CD4-positive, alpha-beta T cell treated with Interleukin-17A for 4 hours (primary cell): ENCODE results near the gene PPP1R3E.
A peak's percentile ranks its signal among the peaks of the same experiment; 100 is the strongest.
"Not testable (repeated sequence)": the region's sequence is repeated elsewhere in the genome, so short reads cannot be mapped to it uniquely, and the experiment has no call there.

ENCODE experiments used
- DNase-seq: peaks from one replicate; pipeline ENCODE4 v3.0.0-alpha.2; 2020; ENCODE audit warnings: mixed read lengths

PPP1R3E gene

GRCh38 chr14:23302290-23303225, at the start of gene PPP1R3E:
Gene PPP1R3E, minus strand, starts transcription at chr14:23302859. Its CDS starts 283 bp downstream, at chr14:23302576.
- peak; percentile 95 for DNase-seq

GRCh38 chr14:23351681-23352505, 49.2 kb upstream of the PPP1R3E start:
- peak; percentile 17 for DNase-seq

GRCh38 chr14:23349156-23349845, 46.6 kb upstream of the PPP1R3E start:
- no peak for DNase-seq

GRCh38 chr14:23348297-23348655, 45.6 kb upstream of the PPP1R3E start:
- DNase-seq, result no peak

- DNase-seq, result no peak
These were observed 45.0 kb upstream of the PPP1R3E start for GRCh38 chr14:23347406-23348296.

GRCh38 chr14:23346693-23347405, 44.2 kb upstream of the PPP1R3E start:
- DNase-seq, result no peak

GRCh38 chr14:23345987-23346692, 43.5 kb upstream of the PPP1R3E start:
- DNase-seq, result no peak

GRCh38 chr14:23344481-23344880, 41.8 kb upstream of the PPP1R3E start:
- no peak for DNase-seq

GRCh38 chr14:23339506-23340268, 37.0 kb upstream of the PPP1R3E start:
- no peak for DNase-seq

- no peak for DNase-seq
These were observed 33.0 kb upstream of the PPP1R3E start for GRCh38 chr14:23335623-23336022.

- peak; percentile 75 for DNase-seq
These were observed 25.5 kb upstream of the PPP1R3E start for GRCh38 chr14:23327947-23328744.

GRCh38 chr14:23326491-23327332, 24.1 kb upstream of the PPP1R3E start:
- DNase-seq, result no peak

GRCh38 chr14:23325746-23326145, 23.1 kb upstream of the PPP1R3E start:
- DNase-seq, result not testable (repeated sequence)

- no peak for DNase-seq
These were observed 22.3 kb upstream of the PPP1R3E start for GRCh38 chr14:23324993-23325392.

- DNase-seq, result no peak
These were observed 21.8 kb upstream of the PPP1R3E start for GRCh38 chr14:23324455-23324846.

- no peak for DNase-seq
These were observed 21.3 kb upstream of the PPP1R3E start for GRCh38 chr14:23323838-23324454.
